Heart left ventricle (tissue), 16 donors: ENCODE data around the gene ZNF740. TPM values are rescaled to one million over a fixed set of nuclear protein-coding genes. Genes with fewer than 3 reads are reported as not detected.

ENCODE experiments used
- ATAC-seq, 4 donors: fragments of 200-7000 bp; cut with Tn5 transposase; one replicate each; pipeline ENCODE4 v1.9.1; 2020 to 2022; ENCODE audit warnings: moderate library complexity in 4 of 4, mild to moderate bottlenecking in 3 of 4, moderate number of reproducible peaks in 1 of 4
- DNase-seq, 5 donors: peaks; one replicate each; pipeline ENCODE4 v3.0.0-alpha.2; 2020
- H3K27ac ChIP-seq, 12 donors: fragments of 200-600 bp; sonication (generic) in 4 of 12; one replicate each; pipeline versions ENCODE4 v1.5.0 to v1.8.0; 2016 to 2022; ENCODE audit warnings: mild to moderate bottlenecking in 2 of 12
- H3K27me3 ChIP-seq, 9 donors: fragments of 200-600 bp; sonication (generic) in 2 of 9; one replicate each; pipeline versions ENCODE4 v1.5.1 to v1.8.0; 2016 to 2022; ENCODE audit warnings: mild to moderate bottlenecking in 3 of 9
- H3K36me3 ChIP-seq, 9 donors: fragments of 200-600 bp; sonication (generic) in 2 of 9; one replicate each; pipeline versions ENCODE4 v1.5.0 to v1.8.0; 2018 to 2022; ENCODE audit warnings: mild to moderate bottlenecking in 2 of 9
- H3K4me1 ChIP-seq, 12 donors: fragments of 200-600 bp; sonication (generic) in 4 of 12; one replicate each; pipeline versions ENCODE4 v1.5.0 to v1.8.0; 2016 to 2022; ENCODE audit warnings: mild to moderate bottlenecking in 3 of 12
- H3K4me3 ChIP-seq, 12 donors: fragments of 200-600 bp; sonication (generic) in 4 of 12; one replicate each; pipeline versions ENCODE4 v1.5.0 to v1.8.0; 2017 to 2022; ENCODE audit warnings: mild to moderate bottlenecking in 9 of 12, moderate library complexity in 4 of 12
- H3K9me3 ChIP-seq, 12 donors: fragments of 200-600 bp; sonication (generic) in 4 of 12; one replicate each; pipeline versions ENCODE4 v1.5.0 to v1.8.0; 2016 to 2022; ENCODE audit warnings: mild to moderate bottlenecking in 1 of 12
- POLR2A ChIP-seq, 2 donors: fragments of 450-650 bp; IDR thresholded peaks; one replicate each; pipeline ENCODE4 v1.6.1; 2017; ENCODE audit warnings: antibody characterized with exemption in 2 of 2, mild to moderate bottlenecking in 2 of 2, moderate library complexity in 2 of 2
- WGBS, 4 donors: extraction: QIAGEN DNeasy Blood & Tissue Kit in 2 of 4; methylation state at CpG; one replicate each; pipeline versions ENCODE4 v1.1.5 to v1.1.7; 2013 to 2018; 5-methylcytosine and 5-hydroxymethylcytosine counted together
- intact Hi-C, 10 donors: fragments of 100-400 bp; cut with DNase I; formaldehyde crosslinking; loops; one replicate each; pipeline versions ENCODE4 v1.11.1 to v1.14.2; 2022
- polyA plus RNA-seq, 2 donors: library from polyadenylated mRNA; stranded (reverse); fragments of 200-250 nt; gene quantifications; one replicate each; pipeline ENCODE4 v1.2.3, GENCODE V29; 2013
- total RNA-seq, 9 donors: library from RNA; depleted of rRNA in 2 of 9; stranded (reverse); fragments of >200 nt in 2 of 9; fragmentation: NEBNext Ultra II Directional in 3 of 9; extraction: Animal tissue kit (Norgen Biotek cat#: 25700) in 3 of 9; gene quantifications; one replicate each; pipeline versions ENCODE4 v1.1.0 to v1.2.4, GENCODE V29; 2016 to 2023
- TF ChIP-seq, protein P1 (sequence below), 12 donors: fragments of 200-600 bp; sonication (generic) in 4 of 12; IDR thresholded peaks; one replicate each; pipeline versions ENCODE4 v1.5.0 to v1.8.0; 2018 to 2022; ENCODE audit warnings: antibody characterized with exemption in 12 of 12, mild to moderate bottlenecking in 5 of 12
- donor health status: ischemic (EF 13 %, LVEDD 7.1; RV severe dilation, severe dysfunction).
- donor health status: healthy with polysubstance abuse.
- donor health status: DM: no; HTN: yes; CAD: no.
- donor health status: DM: no; HTN: no; CAD: no.
- donor health status: ischemic (EF 25% LVEDD 6.9; RV normal size, moderate dysfunction).
- donor health status: ischemic (EF 25% LVEDD 5.7; RV mildly dilated, moderate dysfunction).
- donor health status: healthy.
- donor health status: DM: yes; HTN: yes; CAD: no.
- donor health status: ischemic (EF 35%, LVEDD 5.7; RV mildly dilated, moderate dysfunction).
- donor health status: nonischemic (EF 11% LVEDD 7.7; RV severe dilation, severe dysfunction).
- donor health status: DM: yes; HTN: yes; CAD: no.
- donor health status: PGD.
- donor health status: ischemic (EF 29% LVEDD 5.4; RV normal size, mild dysfunction).
- donor health status: nonischemic (EF 23%, LVEDD 6.1; RV moderate dilation, normal function).

The ZNF740 gene
- total and polyA plus RNA-seq, 11 donors, result 4.8 to 27.4 (median 17.6) TPM

DNA sequence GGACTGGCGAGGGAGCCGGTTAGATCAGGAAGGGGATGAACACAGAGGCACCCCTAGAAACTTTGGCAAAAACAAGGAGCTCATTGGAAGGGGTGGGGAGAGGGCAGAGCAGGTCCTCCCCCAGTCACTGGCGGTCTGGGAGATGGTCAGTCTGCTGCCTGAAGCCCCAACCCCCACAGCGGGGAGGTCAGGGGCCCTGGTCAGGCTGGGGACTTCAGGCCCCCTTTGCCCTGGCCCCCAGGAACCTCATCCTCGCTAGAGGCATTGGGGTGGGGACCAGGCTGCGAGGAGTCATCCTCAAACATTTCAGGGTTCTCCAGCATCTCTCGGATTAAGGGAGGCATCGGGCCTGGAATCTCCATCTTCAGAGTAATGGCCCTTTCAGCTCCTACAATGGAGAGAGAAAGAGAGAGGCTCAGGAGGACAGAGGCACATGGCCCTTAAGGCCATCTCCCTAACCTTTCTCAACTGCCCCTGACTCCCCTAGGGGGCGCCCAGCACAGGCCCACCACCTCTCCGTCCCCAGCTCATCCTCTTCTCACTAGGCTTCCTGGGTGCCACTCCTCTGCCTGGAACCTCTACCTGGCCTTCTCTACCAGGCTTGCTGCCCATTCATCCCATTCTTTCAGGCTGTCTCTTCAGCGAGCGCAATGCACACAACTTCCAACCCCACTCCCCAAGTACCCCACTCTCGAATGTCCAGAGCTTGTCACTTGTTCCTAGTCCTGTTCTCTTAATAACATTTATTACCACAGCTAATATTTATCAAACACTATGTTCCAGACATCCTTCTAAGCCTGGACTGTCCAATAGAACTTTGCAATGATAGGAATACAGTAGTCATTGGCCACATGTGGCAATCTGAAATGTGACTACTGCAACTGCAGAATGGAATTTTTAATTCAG, 31.2 kb downstream of the ZNF740 start:
- H3K9me3 ChIP-seq, result no peaks in the 10 kb centered on the region
- no peaks in the 10 kb centered on the region for H3K27me3 ChIP-seq
- intact Hi-C loops, result loop anchor here in 8 of 10 donors (2.0 to 10.0 kb wide), 6 partner anchors 39 to 293 kb away; partner anchors contain the start of genes ESPL1 (in 3 of the 8), TARBP2 (in 2 of the 8) and NPFF (in 1 of the 8)
- TF ChIP-seq, protein P1, sequence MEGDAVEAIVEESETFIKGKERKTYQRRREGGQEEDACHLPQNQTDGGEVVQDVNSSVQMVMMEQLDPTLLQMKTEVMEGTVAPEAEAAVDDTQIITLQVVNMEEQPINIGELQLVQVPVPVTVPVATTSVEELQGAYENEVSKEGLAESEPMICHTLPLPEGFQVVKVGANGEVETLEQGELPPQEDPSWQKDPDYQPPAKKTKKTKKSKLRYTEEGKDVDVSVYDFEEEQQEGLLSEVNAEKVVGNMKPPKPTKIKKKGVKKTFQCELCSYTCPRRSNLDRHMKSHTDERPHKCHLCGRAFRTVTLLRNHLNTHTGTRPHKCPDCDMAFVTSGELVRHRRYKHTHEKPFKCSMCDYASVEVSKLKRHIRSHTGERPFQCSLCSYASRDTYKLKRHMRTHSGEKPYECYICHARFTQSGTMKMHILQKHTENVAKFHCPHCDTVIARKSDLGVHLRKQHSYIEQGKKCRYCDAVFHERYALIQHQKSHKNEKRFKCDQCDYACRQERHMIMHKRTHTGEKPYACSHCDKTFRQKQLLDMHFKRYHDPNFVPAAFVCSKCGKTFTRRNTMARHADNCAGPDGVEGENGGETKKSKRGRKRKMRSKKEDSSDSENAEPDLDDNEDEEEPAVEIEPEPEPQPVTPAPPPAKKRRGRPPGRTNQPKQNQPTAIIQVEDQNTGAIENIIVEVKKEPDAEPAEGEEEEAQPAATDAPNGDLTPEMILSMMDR (IDR thresholded peaks at IDR 0.05), result peak in 6 of 12 donors; percentile 6 to 37 (median 28)
- no peak for TF ChIP-seq POLR2A (IDR thresholded peaks at IDR 0.05)
- ATAC-seq, result no peak
- no peak overlapping the region for H3K27ac ChIP-seq
- 83 to 90% (median 88%) methylated on average over 13 of the region's 13 CpGs for WGBS, 4 donors
- no peak for DNase-seq
- H3K36me3 ChIP-seq, result peaks cover 0 to 56% (median 45%) of the 10 kb centered on the region in 9 donors
- no peak overlapping the region for H3K4me3 ChIP-seq
- peaks cover 15 to 74% (median 48%) of the 10 kb centered on the region in 12 donors for H3K4me1 ChIP-seq

DNA sequence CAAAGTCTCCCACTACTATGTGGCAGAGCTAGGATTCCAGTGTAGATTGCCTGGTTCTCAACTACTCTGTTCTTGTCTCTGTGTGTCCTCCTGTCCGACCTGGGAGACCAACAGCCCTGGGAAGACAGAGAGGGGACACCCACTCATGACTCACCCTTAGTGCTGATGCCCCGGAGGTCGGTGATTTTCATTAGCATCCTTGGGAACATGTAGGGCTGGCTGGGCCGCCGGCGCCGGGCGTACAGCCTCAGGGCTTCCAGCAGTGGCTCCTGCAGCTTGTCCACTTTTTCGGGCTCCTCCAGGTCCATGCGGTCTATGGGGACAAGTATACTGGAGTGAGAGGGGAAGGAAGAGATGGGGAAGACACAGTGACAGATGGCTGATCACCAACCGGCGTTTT, 32.4 kb downstream of the ZNF740 start:
- 43 to 56% (median 50%) methylated on average over 12 of the region's 12 CpGs for WGBS, 4 donors
- no peaks in the 10 kb centered on the region for H3K27me3 ChIP-seq
- H3K4me1 ChIP-seq, result peaks cover 17 to 74% (median 59%) of the 10 kb centered on the region in 12 donors
- no peaks in the 10 kb centered on the region for H3K9me3 ChIP-seq
- intact Hi-C loops, result loop anchor here in 9 of 10 donors (1.0 to 10.0 kb wide), 9 partner anchors 38 to 292 kb away; partner anchors contain the start of genes ESPL1 (in 3 of the 9), TARBP2 (in 2 of the 9) and NPFF (in 1 of the 9)
- peak overlapping the region in 4 of 12 donors; percentile 64 to 99 (median 84) for H3K27ac ChIP-seq
- ATAC-seq (no peak), DNase-seq (no peak)
- TF ChIP-seq, protein P1 (IDR thresholded peaks at IDR 0.05), result no peak
- no peak for TF ChIP-seq POLR2A (IDR thresholded peaks at IDR 0.05)
- H3K4me3 ChIP-seq, result peak overlapping the region in 7 of 12 donors; percentile 6 to 60 (median 43)
- H3K36me3 ChIP-seq, result peaks cover 0 to 56% (median 45%) of the 10 kb centered on the region in 9 donors

DNA sequence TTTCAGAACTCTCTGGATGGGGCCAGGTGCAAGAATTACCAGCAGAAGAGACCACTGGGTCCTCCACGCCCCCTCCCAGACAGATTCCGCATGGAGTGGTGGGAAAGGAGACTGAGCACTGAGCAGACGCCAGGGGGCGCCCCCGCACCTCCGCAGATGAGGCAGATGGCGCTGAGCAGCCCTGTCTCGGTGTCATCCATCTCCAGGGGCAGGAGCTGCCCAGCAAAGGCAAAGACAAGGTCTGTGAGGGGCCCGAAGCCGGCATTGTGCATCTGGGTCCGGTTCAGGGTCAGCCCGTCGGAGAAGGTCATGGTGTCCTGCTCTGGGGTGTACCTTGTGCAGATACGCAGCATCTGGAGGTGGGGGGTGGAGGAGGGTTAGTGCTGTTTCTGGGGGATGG, 32.8 kb downstream of the ZNF740 start:
- peaks cover 19 to 74% (median 59%) of the 10 kb centered on the region in 12 donors for H3K4me1 ChIP-seq
- ATAC-seq (peak; percentile 74 to 82 (median 78)), DNase-seq (peak; percentile 84 to 92 (median 86))
- intact Hi-C loops, result loop anchor here in 9 of 10 donors (1.0 to 10.0 kb wide), 9 partner anchors 37 to 291 kb away; partner anchors contain the start of genes ESPL1 (in 3 of the 9), TARBP2 (in 2 of the 9) and NPFF (in 1 of the 9)
- 6 to 14% (median 8%) methylated on average over 13 to 14 of the region's 14 CpGs for WGBS, 4 donors
- no peaks in the 10 kb centered on the region for H3K9me3 ChIP-seq
- H3K36me3 ChIP-seq, result peaks cover 0 to 56% (median 45%) of the 10 kb centered on the region in 9 donors
- H3K4me3 ChIP-seq, result peak overlapping the region in 8 of 12 donors; percentile 1 to 60 (median 43)
- H3K27me3 ChIP-seq, result no peaks in the 10 kb centered on the region
- H3K27ac ChIP-seq, result peak overlapping the region in 11 of 12 donors; percentile 64 to 100 (median 98)
- no peak for TF ChIP-seq POLR2A (IDR thresholded peaks at IDR 0.05)
- TF ChIP-seq, protein P1 (IDR thresholded peaks at IDR 0.05), result peak; percentile 90 to 99 (median 96)
